Tibial artery (tissue), 4 donors: Measurements from ENCODE around the gene ATG4C.
"Not testable (repeated sequence)": the region's sequence is repeated elsewhere in the genome, so short reads cannot be mapped to it uniquely, and the experiment has no call there.

Experiments
- DNase-seq, 2 donors: peaks; one replicate each; pipeline ENCODE4 v3.0.0-alpha.2; 2019
- H3K27ac ChIP-seq, 2 donors: fragments of 200-600 bp; sonication (generic) in 1 of 2; 1 replicate in 1 of 2; 2 replicates in 1 of 2; pipeline ENCODE4 v1.5.1; 2018 to 2019; ENCODE audit warnings: mild to moderate bottlenecking in 1 of 2
- H3K27me3 ChIP-seq, 2 donors: fragments of 200-600 bp; sonication (generic) in 1 of 2; one replicate each; pipeline versions ENCODE4 v1.5.1 to v1.6.0; 2016 to 2019
- H3K36me3 ChIP-seq, 3 donors: fragments of 200-600 bp; sonication (generic) in 2 of 3; one replicate each; pipeline ENCODE4 v1.5.1; 2016 to 2019; ENCODE audit warnings: mild to moderate bottlenecking in 2 of 3
- H3K4me1 ChIP-seq, 4 donors: fragments of 200-600 bp; sonication (generic) in 2 of 4; 1 replicate in 3 of 4; 2 replicates in 1 of 4; pipeline ENCODE4 v1.5.1; 2016 to 2019
- H3K4me3 ChIP-seq, 2 donors: fragments of 200-600 bp; sonication (generic) in 1 of 2; 1 replicate in 1 of 2; 2 replicates in 1 of 2; pipeline ENCODE4 v1.5.1; 2018 to 2019; ENCODE audit warnings: mild to moderate bottlenecking in 2 of 2
- H3K9me3 ChIP-seq, 3 donors: fragments of 200-600 bp; sonication (generic) in 1 of 3; one replicate each; pipeline ENCODE4 v1.5.1; 2016 to 2019
- CTCF ChIP-seq, 2 experiments: fragments of 200-600 bp in 1 of 2; fragments of 450-650 bp in 1 of 2; IDR thresholded peaks; one replicate each; pipeline ENCODE4 v1.5.1; 2017 to 2019; ENCODE audit warnings: antibody characterized with exemption in 2 of 2, mild to moderate bottlenecking in 1 of 2, moderate library complexity in 1 of 2
- intact Hi-C: fragments of 100-400 bp; cut with DNase I; formaldehyde crosslinking; loops from one replicate; pipeline ENCODE4 v1.15.0; 2023; ENCODE audit warnings: low total_unique reads

ATG4C gene

DNA sequence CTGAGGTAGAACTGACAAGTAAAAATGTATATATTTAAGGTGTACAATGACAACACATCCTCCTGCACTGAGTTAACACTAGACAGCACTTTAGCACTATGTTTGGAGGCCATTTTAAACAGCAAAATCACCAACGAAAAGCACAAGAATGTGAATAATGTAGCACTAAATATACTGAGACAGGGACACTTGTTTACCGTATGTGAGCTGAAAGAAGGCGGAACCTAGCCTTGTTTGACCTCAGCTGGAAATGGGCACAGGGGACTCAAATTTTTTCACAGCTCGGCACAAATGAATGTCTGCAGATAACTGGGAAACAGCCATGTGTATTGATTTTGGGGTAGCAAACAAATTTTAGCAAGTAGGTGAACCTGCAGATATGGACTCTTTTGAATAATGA is 18.0 kb upstream of the ATG4C start:
- no peak for DNase-seq
- intact Hi-C loops, result no loop called here
- Histone ChIP-seq H3K27me3 (no peaks in the 10 kb centered on the region), H3K36me3 (no peaks in the 10 kb centered on the region), H3K9me3 (no peaks in the 10 kb centered on the region), H3K4me1 (no peaks in the 10 kb centered on the region), H3K27ac (no peak overlapping the region), H3K4me3 (no peak overlapping the region)
- no peak for TF ChIP-seq CTCF (IDR thresholded peaks at IDR 0.05)

GRCh38 chr1:62768551-62768950 is 15.4 kb upstream of the ATG4C start:
- H3K27me3 ChIP-seq, intact Hi-C loops: not testable (repeated sequence)

DNA sequence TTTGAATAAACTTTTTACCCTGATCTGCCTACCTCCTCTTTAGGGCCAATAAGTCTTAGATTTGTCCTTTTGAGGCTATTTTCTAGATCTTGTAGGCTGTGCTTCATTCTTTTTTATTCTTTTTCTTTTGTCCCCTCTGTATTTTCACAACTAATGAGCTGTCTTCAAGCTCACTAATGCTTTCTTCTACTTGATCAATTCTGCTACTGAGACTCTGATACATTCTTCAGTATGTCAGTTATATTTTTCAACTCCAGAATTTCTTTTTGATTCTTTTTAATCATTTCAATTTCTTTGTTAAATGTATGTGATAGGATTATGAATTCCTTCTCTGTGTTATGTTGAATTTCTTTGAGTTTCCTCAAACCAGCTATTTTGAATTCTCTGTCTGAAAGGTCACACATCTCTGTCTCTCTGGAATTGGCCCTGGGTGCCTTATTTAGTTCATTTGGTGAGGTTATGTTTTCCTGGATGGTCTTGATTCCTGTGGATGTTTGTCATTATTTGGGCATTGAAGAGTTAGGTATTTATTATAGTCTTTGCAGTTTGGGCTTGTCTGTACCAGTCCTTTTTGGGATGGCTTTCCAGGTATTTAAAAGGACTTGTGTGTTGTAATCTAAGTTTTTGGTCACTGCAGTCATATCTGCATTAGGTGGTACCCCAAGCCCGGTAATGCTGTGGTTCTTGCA is 11.2 kb upstream of the ATG4C start:
- TF ChIP-seq CTCF (IDR thresholded peaks at IDR 0.05), result no peak
- H3K27ac ChIP-seq, result no peak overlapping the region
- no peaks in the 10 kb centered on the region for H3K27me3 ChIP-seq
- intact Hi-C loops, result no loop called here
- H3K4me1 ChIP-seq, result peaks cover 0 to 5% (median 0%) of the 10 kb centered on the region in 4 donors
- H3K9me3 ChIP-seq, result peaks cover 0 to 7% (median 0%) of the 10 kb centered on the region in 3 donors
- no peaks in the 10 kb centered on the region for H3K36me3 ChIP-seq
- no peak overlapping the region for H3K4me3 ChIP-seq
- DNase-seq, result no peak

More at GRCh38 chr1:62768551-62768950, 15.4 kb upstream of the ATG4C start:
- not testable (repeated sequence) for H3K27ac ChIP-seq, H3K9me3 ChIP-seq, H3K4me1 ChIP-seq, DNase-seq, H3K4me3 ChIP-seq, H3K36me3 ChIP-seq

DNA sequence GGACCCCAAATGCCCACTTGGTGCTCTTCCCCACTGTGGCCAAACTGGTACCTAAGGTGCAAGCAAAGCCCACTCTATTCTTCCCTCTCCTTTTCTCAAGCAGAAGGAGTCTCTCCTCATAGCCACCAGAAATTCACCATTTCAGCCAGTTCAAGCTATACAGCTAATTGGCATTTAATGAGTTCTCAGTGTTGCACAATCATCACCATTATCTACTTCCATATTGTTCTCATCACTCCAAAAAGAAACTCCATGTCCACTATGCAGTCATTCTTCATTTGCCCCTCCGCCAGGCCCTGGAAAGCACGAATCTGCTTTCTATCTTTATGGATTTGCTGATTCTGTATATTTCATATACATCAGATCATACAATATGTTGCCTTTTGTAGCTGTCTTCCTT is 9.9 kb upstream of the ATG4C start:
- no peak overlapping the region for H3K4me3 ChIP-seq
- DNase-seq, result no peak
- TF ChIP-seq CTCF (IDR thresholded peaks at IDR 0.05), result no peak
- H3K9me3 ChIP-seq, result peaks cover 0 to 7% (median 0%) of the 10 kb centered on the region in 3 donors
- no peak overlapping the region for H3K27ac ChIP-seq
- H3K4me1 ChIP-seq, result peaks cover 0 to 5% (median 0%) of the 10 kb centered on the region in 4 donors
- H3K36me3 ChIP-seq, result no peaks in the 10 kb centered on the region
- no peaks in the 10 kb centered on the region for H3K27me3 ChIP-seq
- intact Hi-C loops, result no loop called here

DNA sequence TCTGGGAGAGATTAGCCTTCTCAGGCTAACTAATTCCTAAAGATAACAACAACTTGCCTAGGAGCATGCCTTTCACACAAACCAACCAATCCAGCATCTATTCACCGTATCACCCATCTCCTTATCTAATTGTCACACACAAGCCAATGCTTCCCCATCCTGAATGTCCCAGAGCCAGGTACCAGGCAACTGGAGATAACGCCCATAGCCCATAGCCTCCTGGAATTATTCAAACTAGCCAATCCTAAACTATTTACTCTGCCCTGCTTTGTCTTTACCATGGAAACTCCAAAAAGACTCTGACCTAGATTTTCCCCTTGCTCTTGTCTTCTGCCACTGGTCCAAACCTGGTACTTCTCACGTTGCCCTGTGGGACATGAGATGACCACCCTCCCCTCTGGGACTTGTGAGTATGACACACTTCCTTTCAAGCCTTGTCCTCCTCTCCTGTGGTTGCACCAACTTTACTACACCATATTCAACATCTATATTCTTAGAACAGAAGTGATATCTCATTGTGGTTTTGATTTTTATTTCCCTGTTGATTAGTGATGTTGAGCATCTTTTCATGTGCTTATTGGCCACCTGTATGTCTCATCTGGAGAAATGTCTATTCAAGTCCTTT is 8.8 kb upstream of the ATG4C start:
- no peak overlapping the region for H3K4me3 ChIP-seq
- no peaks in the 10 kb centered on the region for H3K27me3 ChIP-seq
- no peak for TF ChIP-seq CTCF (IDR thresholded peaks at IDR 0.05)
- intact Hi-C loops, result no loop called here
- peaks cover 0 to 5% (median 0%) of the 10 kb centered on the region in 4 donors for H3K4me1 ChIP-seq
- no peaks in the 10 kb centered on the region for H3K36me3 ChIP-seq
- no peak for DNase-seq
- H3K9me3 ChIP-seq, result peaks cover 0 to 7% (median 0%) of the 10 kb centered on the region in 3 donors
- no peak overlapping the region for H3K27ac ChIP-seq

- Histone ChIP-seq H3K4me3 (no peak overlapping the region), H3K4me1 (peaks cover 0 to 12% (median 4%) of the 10 kb centered on the region in 4 donors), H3K36me3 (no peaks in the 10 kb centered on the region), H3K27ac (no peak overlapping the region), H3K27me3 (no peaks in the 10 kb centered on the region), H3K9me3 (peaks cover 0 to 4% (median 0%) of the 10 kb centered on the region in 3 donors)
- intact Hi-C loops, result no loop called here
- no peak for DNase-seq
- no peak for TF ChIP-seq CTCF (IDR thresholded peaks at IDR 0.05)
These were observed 5.7 kb upstream of the ATG4C start for GRCh38 chr1:62778208-62778607.
